Muscle of back (tissue), 13 donors: ENCODE data around the gene E2F4. TPM values are rescaled to one million over a fixed set of nuclear protein-coding genes. Genes with fewer than 3 reads are reported as not detected.
A peak's percentile ranks its signal among the peaks of the same experiment; 100 is the strongest.

Experiments used
- DNase-seq, 3 donors: peaks; one replicate each; pipeline versions ENCODE4 v3.0.0 to v3.0.0-alpha.2; 2013
- long read RNA-seq, 9 donors: transcript quantifications; one replicate each; lab custom pipeline, GENCODE V29; 2026
- polyA plus RNA-seq, 10 donors: library from polyadenylated mRNA; unstranded; fragments of 120-200 nt; gene quantifications; one replicate each; pipeline ENCODE4 v1.2.1, GENCODE V29; 2013; ENCODE audit not compliant: insufficient read length in 10 of 10

Gene E2F4
- polyA plus RNA-seq: 10 to 100 TPM; 31.7 to 48.1 (median 41.0) TPM
- long read RNA-seq, donor 1, transcript E2F4-201 (10 exons, 2,096 nt): major isoform, 6 of 7 reads
- long read RNA-seq, donor 1, partial matches to known transcripts: 0 of 7 reads
- long read RNA-seq, donor 1, other reads (novel, unspliced or antisense): 0 of 7 reads
- long read RNA-seq, donor 2, transcript E2F4-201 (10 exons, 2,096 nt): major isoform, 7 of 8 reads
- long read RNA-seq, donor 2, partial matches to known transcripts: 0 of 8 reads
- long read RNA-seq, donor 2, other reads (novel, unspliced or antisense): 0 of 8 reads
- long read RNA-seq, donor 3: 0 reads
- long read RNA-seq, donor 4, partial matches to known transcripts: 0 of 4 reads
- long read RNA-seq, donor 4, other reads (novel, unspliced or antisense): 0 of 4 reads
- long read RNA-seq, donor 5, transcript E2F4-201 (10 exons, 2,096 nt): major isoform, 10 of 17 reads
- long read RNA-seq, donor 5, partial matches to known transcripts: 6 of 17 reads
- long read RNA-seq, donor 5, other reads (novel, unspliced or antisense): 0 of 17 reads
- long read RNA-seq, donor 6, transcript E2F4-201 (10 exons, 2,096 nt): major isoform, 7 of 9 reads
- long read RNA-seq, donor 6, partial matches to known transcripts: 0 of 9 reads
- long read RNA-seq, donor 6, other reads (novel, unspliced or antisense): 0 of 9 reads
- long read RNA-seq, donor 7, transcript E2F4-201 (10 exons, 2,096 nt): major isoform, 5 of 6 reads
- long read RNA-seq, donor 7, partial matches to known transcripts: 0 of 6 reads
- long read RNA-seq, donor 7, other reads (novel, unspliced or antisense): 0 of 6 reads
- long read RNA-seq, donor 8, transcript E2F4-201 (10 exons, 2,096 nt): major isoform, 8 of 9 reads
- long read RNA-seq, donor 8, partial matches to known transcripts: 0 of 9 reads
- long read RNA-seq, donor 8, other reads (novel, unspliced or antisense): 0 of 9 reads
- long read RNA-seq, donor 9, partial matches to known transcripts: 0 of 1 reads
- long read RNA-seq, donor 9, other reads (novel, unspliced or antisense): 0 of 1 reads

GRCh38 chr16:67191995-67192681, at the start of gene E2F4:
TSS of gene E2F4 (plus strand) at chr16:67192155. CDS start at chr16:67192228, 73 bp downstream.
- DNase-seq: peak; percentile 85 to 95 (median 94)

- no peak for DNase-seq
These were observed 49.6 kb upstream of the E2F4 start for GRCh38 chr16:67142342-67142741.

DNA sequence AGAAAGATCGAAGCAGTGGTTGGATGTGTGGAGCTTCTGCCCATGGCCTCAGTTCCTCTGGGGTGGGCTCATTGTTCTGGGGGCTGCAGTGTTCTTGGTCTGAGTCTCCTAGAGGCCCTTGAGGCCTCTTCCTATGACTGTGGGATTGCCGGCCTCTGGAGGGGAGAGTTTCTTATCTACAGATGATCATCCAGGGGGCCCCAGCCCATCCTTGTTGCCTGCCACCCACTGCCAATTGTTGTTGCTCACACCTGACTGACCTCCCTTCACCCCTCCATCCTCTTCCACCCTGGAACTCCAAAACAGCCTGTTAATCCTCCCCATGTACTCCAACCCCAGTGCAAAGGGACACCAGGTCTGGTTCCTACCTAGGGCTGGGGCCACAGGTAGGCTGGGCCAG, 47.0 kb upstream of the E2F4 start:
- no peak for DNase-seq

DNA sequence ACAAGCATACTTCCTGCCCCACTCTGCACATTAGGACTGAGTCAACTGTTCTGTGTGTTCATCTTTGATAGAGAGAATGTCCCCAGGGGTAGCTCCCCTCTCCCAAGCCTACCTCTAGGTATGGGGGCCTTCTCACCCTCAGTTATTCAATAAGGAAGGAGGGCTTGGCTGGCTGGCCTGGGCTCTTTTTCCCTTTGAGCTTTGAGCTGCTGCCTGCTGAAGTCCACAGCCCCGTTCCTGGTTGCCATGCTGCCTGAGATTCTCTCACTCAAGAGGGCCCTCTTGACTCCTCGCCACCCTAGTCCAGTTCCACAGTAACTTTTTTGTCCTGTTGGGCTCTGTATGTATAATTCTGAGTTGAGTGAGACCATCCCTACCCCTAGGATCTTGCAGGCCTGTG, 46.2 kb upstream of the E2F4 start:
- DNase-seq: no peak

- DNase-seq: no peak
These were observed 45.2 kb upstream of the E2F4 start for GRCh38 chr16:67146523-67147357.

DNA sequence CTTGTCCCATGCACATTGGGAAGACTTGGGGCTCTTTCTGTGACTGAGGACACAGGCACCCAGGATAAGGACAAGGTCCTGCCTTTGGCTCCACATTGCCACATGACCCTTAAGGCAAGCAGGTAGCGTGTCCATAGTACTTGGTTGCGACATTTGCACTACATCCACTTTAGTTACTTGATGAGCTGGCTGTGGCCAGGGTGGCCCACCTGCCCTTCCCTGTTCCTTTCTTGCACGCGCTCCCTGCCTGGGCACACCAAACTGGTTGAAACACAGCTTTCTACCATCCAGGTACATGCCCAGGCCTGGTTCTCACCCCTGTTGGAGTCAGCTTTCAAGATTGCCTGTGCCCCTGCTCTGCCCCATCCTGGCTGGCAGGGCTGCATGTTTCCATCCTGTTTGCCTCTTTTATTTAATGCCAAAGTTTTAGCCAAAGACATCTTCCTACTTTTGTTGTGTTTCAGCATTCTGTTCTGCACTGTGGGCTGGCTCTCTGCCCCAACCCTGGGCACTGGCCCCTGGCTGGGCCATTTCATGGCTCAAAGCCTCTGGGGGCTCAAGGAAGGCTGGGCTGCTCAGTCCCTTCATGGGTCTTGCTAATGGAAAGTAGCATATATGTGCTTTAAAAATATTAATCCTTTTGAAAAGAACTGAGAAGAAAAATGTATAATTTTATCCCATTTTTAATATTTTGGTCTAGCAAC, 44.4 kb upstream of the E2F4 start:
- no peak for DNase-seq

- no peak for DNase-seq
These were observed 43.7 kb upstream of the E2F4 start for GRCh38 chr16:67148221-67148620.

GRCh38 chr16:67148656-67149275, 43.2 kb upstream of the E2F4 start:
- DNase-seq: peak in 1 of 3 donors; percentile 28

GRCh38 chr16:67149276-67150046, 42.5 kb upstream of the E2F4 start:
- peak in 1 of 3 donors; percentile 40 for DNase-seq

DNA sequence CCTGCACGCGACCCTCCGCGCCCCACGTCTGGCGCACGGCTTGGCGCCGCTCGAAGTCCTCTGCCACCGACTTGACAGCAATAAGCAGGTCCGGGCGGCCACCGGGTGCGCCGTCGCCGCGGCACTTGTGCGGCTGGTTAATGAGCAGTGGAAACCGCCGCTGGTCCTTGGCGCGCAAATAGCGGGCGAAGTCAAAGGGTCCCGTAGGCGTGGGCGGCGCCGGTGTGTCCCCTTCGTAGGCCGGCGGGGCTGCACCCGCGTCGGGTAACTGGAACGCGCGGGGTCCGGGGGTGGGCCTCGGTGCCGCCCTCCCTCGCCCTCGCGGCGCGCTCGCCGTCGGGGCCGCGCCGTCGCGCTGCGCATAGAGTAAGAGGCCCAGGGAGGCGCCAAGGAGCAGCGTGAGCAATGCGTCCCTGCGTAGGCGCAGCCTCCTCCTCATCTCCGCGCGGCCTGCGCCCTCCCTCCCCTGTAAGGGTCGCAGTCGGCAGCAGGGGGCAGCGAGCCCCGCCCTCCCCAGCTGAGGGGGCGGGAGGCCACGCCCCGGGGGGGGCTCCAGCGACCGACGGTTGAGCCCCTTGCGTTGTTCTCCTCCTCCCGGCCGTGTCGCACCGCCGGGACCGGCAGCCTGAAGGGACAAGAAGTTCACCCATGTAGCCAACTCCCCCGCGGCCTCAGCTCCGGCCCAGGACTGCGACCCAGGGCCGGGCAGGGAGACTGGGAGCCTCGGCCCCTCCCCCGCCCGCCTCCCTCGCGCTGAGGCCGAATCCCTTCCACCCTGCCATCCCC, 41.7 kb upstream of the E2F4 start:
- peak in 2 of 3 donors; percentile 88 to 94 for DNase-seq

GRCh38 chr16:67150833-67151396, 41.0 kb upstream of the E2F4 start, which contains the start of gene B3GNT9:
TSS of gene B3GNT9 (minus strand) at chr16:67150998. CDS start at chr16:67150485, 513 bp downstream.
- peak; percentile 68 to 96 (median 90) for DNase-seq

DNA sequence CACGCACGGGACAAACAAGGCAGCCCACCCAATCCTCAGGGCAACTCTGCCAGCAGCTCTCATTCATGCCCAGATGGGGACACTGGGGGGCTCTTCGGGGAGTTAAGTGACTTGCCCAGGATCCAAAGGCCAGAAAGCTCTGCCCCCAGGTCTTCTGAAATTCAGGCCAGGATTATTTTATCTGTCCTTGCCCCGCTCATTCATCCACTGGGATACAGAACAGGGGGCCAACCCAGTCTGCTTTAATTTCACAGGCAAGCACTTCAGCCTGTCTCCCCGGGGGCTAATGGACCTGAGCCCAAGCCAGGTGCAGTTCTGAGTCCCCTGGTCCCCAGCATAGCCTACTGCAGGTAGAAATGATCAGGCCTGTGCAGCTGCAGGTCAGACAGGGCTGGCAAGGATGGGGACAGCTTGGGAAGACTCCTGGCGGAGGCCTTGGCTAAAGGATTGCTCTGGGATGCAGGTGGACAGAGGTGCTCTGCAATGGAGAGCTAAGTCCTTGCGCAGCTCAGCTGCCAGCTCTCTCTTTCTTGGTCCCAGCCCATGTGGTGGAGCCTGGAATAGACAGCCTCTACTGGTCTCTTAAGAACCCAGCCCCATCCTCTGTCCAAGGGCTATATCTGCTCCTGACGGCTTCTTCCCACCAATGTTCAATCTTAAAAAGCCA, 40.4 kb upstream of the E2F4 start:
- DNase-seq: no peak

GRCh38 chr16:67154578-67155294, 37.2 kb upstream of the E2F4 start:
- peak in 1 of 3 donors; percentile 11 for DNase-seq

DNA sequence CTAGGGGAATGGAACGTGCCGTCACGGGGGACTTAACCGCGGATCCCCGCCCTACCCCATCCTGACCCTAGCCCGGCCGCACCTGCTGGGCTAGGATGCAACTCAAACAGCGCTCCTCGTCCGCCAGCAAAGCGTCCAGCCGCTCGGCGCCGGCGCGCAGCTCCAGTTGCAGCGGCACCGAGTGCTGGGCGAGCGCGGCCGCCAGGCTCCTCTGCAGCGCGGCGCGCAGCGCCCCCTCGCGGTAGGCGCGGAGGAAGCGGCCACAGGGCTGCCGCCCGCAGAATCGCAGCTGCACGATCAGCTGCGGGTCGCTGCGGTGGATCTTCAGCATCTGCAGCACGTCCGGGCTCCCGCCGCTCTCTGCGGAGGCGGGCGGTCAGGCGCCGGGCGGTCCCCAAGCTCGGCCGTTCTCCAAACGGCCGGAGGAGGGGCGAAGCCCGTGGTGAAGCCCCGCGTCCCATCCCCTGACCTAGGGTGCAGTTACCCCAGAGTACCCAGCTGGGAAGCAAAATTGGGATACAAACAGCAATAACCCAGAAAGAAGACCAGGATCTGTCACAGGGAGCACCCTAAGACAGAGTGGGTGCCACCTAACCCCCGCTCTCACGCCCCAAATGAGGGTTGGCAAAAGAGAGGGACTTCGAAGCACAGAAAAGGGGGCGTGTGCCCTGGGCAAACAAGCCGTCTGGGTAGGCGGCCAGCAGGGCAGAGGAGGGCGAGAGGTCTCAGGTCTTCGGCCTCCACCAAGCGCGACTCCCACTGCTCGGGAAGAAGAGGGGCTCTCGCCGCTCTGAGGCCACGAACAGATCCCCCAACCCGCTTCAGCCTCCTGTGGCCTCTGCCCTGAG, 36.4 kb upstream of the E2F4 start:
- peak in 2 of 3 donors; percentile 91 to 92 for DNase-seq
